Measurements from ENCODE around the gene ACVR1. TPM values are rescaled to one million over a fixed set of nuclear protein-coding genes. Genes with fewer than 3 reads are reported as not detected.

Gene ACVR1
- total RNA-seq, 1 experiment from 2014 or later: 27.6 TPM

GRCh38 chr2:157777427-157777826 is 98.7 kb downstream of the ACVR1 start:
- no peaks in the 10 kb centered on the region for H3K9me3 ChIP-seq (ENCODE audit: control insufficient read depth, insufficient read depth, low read depth, low read length)
- H3K36me3 ChIP-seq (ENCODE audit: control insufficient read depth, insufficient read depth, low read length): peaks cover 8% of the 10 kb centered on the region; the same call in 1 of the 2 replicates
- no peaks in the 10 kb centered on the region for H3K27me3 ChIP-seq (ENCODE audit: control insufficient read depth, insufficient read depth, low read length)
- ChIA-PET POLR2A (no interaction called here), CTCF (interaction anchor here (0.6 kb wide), 1 partner anchor 35 kb away, joined by 3 read pairs; no protein-coding TSS in a partner anchor)
- no TSS peak for BruUV-seq (replicated peaks)
- DNase-seq (ENCODE audit: low read depth, low spot score) (peak; percentile 28), ATAC-seq (0 out of 2 replicates have a peak, but pooled peaks have one; percentile 70)
- no peak for TF ChIP-seq SIN3A (IDR thresholded peaks at IDR 0.05; ENCODE audit: borderline replicate concordance, insufficient read depth, low read depth, low read length)
- TF ChIP-seq CTCF (IDR thresholded peaks at IDR 0.05): peak; percentile 74; the same call in 1 of the 2 replicates
- TF ChIP-seq POLR2AphosphoS5 (IDR thresholded peaks at IDR 0.05; ENCODE audit: low read depth, low read length): no peak
- H3K4me3 ChIP-seq (ENCODE audit: low read depth in 2 of 2, low read length in 2 of 2): no peak overlapping the region
- in situ Hi-C loops (cut with HindIII; ENCODE audit: low pct_unique_long_range_greater_than_20kb, low sequenced_read_pairs) (no loop called here), intact Hi-C loops (cut with micrococcal nuclease; ENCODE audit: unreplicated experiment) (loop anchor here (1.0 kb wide), 1 partner anchor 233 kb away; no protein-coding TSS in a partner anchor)
- no peaks in the 10 kb centered on the region for H3K4me1 ChIP-seq (ENCODE audit: control insufficient read depth, insufficient read depth, low read length)
- H3K27ac ChIP-seq (ENCODE audit: low read length): no peak overlapping the region

- H3K9me3 ChIP-seq (ENCODE audit: control insufficient read depth, insufficient read depth, low read depth, low read length): no peaks in the 10 kb centered on the region
- TF ChIP-seq POLR2AphosphoS5 (IDR thresholded peaks at IDR 0.05; ENCODE audit: low read depth, low read length) (no peak), SIN3A (IDR thresholded peaks at IDR 0.05; ENCODE audit: borderline replicate concordance, insufficient read depth, low read depth, low read length) (no peak), CTCF (IDR thresholded peaks at IDR 0.05) (no peak), REST (IDR thresholded peaks at IDR 0.05; ENCODE audit: insufficient read depth in 1 of 2, low read depth in 2 of 2, low read length in 1 of 2) (no peak), TCF7L2 (IDR thresholded peaks at IDR 0.05; ENCODE audit: low read depth, low read length) (no peak)
- in situ Hi-C loops (cut with HindIII; ENCODE audit: low pct_unique_long_range_greater_than_20kb, low sequenced_read_pairs) (no loop called here), intact Hi-C loops (cut with micrococcal nuclease; ENCODE audit: unreplicated experiment) (no loop called here)
- no peak for DNase-seq (ENCODE audit: low read depth, low spot score)
- peaks cover 7% of the 10 kb centered on the region for H3K36me3 ChIP-seq (ENCODE audit: control insufficient read depth, insufficient read depth, low read length)
- no peak overlapping the region for H3K27ac ChIP-seq (ENCODE audit: low read length)
- POLR2A ChIA-PET: no interaction called here
- H3K4me1 ChIP-seq (ENCODE audit: control insufficient read depth, insufficient read depth, low read length): no peaks in the 10 kb centered on the region
- CTCF ChIA-PET: no interaction called here
- no peak for ATAC-seq
- no peak overlapping the region for H3K4me3 ChIP-seq (ENCODE audit: low read depth in 2 of 2, low read length in 2 of 2)
- BruUV-seq (replicated peaks): no TSS peak
- H3K27me3 ChIP-seq (ENCODE audit: control insufficient read depth, insufficient read depth, low read length): no peaks in the 10 kb centered on the region
Observed at GRCh38 chr2:157771234-157771633, 104.9 kb downstream of the ACVR1 start.

Measured in Panc1 (cell line).